Tibial nerve (tissue), 3 donors: ENCODE results near the gene SAPCD2.

Experiments used
- POLR2A ChIP-seq, 2 donors: fragments of 450-650 bp; IDR thresholded peaks; one replicate each; pipeline ENCODE4 v1.6.1; 2017; ENCODE audit warnings: antibody characterized with exemption in 2 of 2, mild to moderate bottlenecking in 2 of 2, moderate library complexity in 2 of 2
- TF ChIP-seq, protein P1 (sequence below), 5 experiments: fragments of 200-600 bp in 3 of 5; fragments of 450-650 bp in 2 of 5; sonication (generic) in 3 of 5; IDR thresholded peaks; one replicate each; pipeline ENCODE4 v1.5.1; 2016 to 2019; ENCODE audit warnings: antibody characterized with exemption in 5 of 5, mild to moderate bottlenecking in 3 of 5, moderate library complexity in 2 of 5

DNA sequence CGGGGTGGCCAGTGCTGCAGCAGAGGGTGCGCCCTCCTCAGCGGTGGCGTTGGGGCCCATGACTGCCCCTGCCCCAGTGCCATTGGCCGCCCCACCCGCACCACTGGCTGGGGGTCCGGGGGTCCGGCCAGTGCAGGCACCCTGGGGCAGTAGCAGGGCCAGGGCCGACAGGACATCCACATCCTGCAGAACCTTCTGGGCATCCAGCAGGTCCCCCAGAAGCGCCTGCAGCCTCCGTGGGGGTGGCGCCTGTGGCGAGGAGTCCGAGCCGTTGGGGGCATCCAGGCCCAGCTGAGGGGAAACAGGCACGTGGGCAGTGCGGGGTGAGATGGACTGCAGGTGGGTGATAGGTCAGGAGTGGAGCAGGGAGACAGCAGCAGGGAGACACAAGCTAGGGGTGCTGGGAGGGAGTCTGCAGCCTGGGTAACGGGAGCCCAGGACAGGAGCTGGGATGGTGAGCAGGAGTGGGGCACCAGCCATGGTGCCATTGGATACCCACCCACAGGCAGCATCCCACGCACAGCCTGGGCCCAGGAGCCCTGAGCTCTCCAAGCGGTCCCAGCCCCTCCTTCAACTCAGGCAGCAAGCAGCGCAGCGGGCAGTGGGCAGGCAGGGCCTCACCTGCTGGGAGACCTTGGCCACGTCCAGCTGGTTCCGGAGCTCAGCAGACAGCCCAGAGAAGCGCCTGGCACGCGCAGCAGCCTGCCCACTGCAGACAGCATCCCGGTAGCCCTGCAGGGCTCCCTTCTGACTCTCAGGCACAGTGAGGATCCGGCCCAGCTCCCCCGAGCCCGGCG, 49.4 kb downstream of the SAPCD2 start:
- TF ChIP-seq, protein P1, sequence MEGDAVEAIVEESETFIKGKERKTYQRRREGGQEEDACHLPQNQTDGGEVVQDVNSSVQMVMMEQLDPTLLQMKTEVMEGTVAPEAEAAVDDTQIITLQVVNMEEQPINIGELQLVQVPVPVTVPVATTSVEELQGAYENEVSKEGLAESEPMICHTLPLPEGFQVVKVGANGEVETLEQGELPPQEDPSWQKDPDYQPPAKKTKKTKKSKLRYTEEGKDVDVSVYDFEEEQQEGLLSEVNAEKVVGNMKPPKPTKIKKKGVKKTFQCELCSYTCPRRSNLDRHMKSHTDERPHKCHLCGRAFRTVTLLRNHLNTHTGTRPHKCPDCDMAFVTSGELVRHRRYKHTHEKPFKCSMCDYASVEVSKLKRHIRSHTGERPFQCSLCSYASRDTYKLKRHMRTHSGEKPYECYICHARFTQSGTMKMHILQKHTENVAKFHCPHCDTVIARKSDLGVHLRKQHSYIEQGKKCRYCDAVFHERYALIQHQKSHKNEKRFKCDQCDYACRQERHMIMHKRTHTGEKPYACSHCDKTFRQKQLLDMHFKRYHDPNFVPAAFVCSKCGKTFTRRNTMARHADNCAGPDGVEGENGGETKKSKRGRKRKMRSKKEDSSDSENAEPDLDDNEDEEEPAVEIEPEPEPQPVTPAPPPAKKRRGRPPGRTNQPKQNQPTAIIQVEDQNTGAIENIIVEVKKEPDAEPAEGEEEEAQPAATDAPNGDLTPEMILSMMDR (IDR thresholded peaks at IDR 0.05), result no peak
- TF ChIP-seq POLR2A (IDR thresholded peaks at IDR 0.05), result no peak
